ENCODE data around the gene VAMP1.

DNA sequence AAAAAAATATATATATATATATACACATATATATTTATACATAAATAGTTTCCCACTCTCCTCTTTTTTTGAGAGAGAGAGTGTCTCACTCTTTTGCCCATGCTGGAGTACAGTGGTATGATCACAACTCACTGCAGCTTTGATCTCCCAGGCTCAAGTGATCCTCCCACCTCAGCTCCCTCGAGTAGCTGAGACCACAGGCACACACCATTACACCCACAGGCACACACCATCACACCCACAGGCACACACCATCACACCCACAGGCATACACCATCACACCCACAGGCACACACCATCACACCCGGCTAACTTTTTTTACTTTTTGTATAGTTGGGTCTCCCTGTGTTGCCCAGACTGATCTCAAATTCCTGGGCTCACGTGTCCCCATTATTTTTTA, 49.7 kb upstream of the VAMP1 start:
- TF ChIP-seq POLR2A (IDR thresholded peaks at IDR 0.05; ENCODE audit: low read length) (no peak), GATA1 (IDR thresholded peaks at IDR 0.05; ENCODE audit: low read depth, low read length) (no peak)

Measured in erythroblast (primary cell).